SKM-1 treated with dmso at 0.1 percent for 144 hours (cell line): ENCODE measurements around the gene MACC1.
A peak's percentile ranks its signal among the peaks of the same experiment; 100 is the strongest.

Experiments
- DNase-seq: peaks from one replicate; lab custom pipeline; 2025; ENCODE audit not compliant: unreplicated experiment; lab: John Stamatoyannopoulos, UW

MACC1 gene, protein sequence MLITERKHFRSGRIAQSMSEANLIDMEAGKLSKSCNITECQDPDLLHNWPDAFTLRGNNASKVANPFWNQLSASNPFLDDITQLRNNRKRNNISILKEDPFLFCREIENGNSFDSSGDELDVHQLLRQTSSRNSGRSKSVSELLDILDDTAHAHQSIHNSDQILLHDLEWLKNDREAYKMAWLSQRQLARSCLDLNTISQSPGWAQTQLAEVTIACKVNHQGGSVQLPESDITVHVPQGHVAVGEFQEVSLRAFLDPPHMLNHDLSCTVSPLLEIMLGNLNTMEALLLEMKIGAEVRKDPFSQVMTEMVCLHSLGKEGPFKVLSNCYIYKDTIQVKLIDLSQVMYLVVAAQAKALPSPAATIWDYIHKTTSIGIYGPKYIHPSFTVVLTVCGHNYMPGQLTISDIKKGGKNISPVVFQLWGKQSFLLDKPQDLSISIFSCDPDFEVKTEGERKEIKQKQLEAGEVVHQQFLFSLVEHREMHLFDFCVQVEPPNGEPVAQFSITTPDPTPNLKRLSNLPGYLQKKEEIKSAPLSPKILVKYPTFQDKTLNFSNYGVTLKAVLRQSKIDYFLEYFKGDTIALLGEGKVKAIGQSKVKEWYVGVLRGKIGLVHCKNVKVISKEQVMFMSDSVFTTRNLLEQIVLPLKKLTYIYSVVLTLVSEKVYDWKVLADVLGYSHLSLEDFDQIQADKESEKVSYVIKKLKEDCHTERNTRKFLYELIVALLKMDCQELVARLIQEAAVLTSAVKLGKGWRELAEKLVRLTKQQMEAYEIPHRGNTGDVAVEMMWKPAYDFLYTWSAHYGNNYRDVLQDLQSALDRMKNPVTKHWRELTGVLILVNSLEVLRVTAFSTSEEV

DNA sequence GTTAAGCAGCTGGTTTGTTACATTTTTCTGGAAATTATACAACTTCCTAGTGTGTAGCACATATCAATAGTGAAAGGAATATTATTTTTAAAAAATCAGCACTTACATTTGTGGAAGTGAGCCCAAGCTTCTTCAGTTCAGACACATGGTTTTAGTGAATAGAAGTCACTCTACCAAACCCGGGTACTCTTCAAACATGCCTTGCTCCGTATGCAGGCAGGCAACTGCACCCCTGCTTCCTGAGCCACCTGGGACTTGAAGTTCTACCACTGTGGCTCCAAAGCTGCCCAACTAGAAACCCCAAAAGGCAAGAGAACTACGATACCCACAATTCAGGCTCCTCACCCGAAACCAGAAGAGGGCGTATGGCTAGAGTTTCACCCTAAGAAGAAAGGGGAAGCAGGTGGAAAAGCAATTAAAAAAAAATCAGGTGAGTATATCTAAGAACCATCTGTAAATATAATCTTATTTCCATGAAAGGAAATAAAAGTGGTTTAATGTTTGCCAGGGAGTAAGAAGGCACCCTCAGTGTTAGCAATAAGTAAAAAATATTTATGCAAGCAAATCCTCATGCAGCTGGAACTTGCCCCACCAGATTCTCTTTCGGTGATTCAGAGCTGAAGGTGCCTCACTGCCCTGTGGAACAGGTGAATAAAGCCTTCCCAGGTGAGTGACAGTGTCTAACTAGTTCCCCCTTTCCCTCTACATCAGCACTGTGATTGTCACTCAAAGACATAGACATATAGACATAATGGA lies at the start of gene MACC1:
TSS of gene MACC1 (minus strand) at position 192 of the 756 bp plus-strand sequence. CDS start 55,522 bp downstream, outside the sequence.
- peak; percentile 18 for DNase-seq

DNA sequence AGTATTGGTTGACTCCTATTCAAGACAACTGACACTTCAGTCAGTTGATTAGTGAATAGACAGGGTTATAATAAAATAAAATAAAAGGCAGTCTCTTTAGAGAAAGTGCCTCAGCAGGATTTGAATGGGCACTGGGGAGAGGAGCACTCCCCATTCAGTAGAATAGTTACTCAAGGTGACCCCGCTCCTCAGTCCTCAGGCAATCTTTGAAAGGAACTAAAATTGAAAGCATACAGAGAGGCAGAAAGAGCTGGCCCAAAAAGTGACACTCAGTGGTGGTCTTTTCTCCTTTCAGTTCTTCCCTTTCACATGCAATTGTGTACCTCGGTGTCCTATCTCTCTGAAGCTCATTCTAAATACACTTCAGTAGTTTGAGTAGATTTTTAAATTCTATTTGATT lies 47.4 kb upstream of the MACC1 start:
- no peak for DNase-seq

DNA sequence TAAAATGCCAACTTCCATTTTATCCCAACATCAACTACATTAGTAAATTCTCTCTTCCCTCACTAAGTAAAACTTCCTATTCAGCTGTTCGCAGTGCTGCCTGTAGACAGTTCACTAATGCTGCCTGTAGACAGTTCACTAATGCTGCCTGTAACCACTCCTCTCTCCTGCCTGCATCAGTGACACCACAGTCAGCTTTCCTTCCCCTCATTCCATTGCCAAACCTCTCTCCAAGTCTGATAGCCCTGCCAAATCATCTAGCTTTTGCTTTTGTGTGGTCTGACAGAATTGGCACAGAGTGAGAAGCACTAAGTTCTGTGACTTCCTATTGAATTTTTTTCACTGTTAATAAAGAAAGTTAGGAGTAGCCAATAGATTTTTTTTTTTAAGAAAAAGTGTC lies 43.0 kb upstream of the MACC1 start:
- DNase-seq = no peak

DNA sequence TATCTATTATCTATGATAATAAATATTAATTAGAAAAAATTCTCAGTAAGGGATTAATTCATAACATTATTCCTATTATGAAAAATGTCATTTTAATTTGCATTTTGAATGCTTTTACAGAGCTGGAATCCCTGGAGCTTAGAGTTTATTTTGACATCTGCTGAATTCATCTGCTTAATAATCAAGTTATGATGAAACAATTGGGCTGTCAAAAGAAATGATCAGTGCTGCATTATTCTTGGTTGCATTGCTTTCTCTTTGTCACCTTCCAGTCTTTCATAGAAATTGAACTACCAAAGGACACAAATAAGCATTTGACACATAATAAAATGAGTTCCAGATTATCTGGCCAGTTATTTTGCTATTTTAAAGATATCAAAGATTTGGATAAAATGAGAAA lies 40.0 kb upstream of the MACC1 start:
- DNase-seq = no peak

DNA sequence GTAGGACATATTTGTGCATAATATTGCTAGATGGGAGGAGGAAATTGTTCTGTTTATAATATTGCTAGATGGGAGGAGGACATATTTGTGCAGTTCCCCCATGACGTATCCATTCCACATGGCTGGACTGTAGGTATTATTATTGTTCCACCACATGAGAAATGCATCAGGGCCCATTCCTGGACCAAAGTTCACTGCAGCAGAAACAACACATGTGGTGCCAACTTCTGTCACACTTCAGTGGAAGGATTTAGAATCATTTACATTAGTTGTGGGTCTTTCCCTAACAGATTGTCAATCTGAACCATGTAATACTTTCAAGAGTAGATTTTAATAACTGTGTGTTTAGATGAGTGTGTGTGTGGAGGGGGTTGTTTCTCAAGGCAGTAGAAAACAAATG lies 32.7 kb upstream of the MACC1 start:
- no peak for DNase-seq

DNA sequence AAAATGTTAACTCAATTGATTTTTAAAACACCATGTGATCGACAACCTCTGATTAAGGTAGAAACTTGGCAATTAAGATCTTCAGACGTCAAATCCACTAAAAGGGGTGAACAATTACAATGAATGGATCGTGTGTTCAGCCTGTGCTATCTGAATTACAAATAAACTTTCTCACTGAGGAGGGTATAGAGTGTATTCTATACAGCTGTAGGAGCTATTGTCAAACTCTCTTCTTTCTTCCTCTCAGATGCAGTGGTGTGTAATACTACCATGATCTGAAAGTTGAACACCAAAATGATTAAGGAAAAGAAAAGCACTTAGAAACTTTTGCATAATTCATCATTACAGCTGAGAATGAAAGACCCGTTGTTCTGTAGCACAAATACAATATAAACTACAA lies 32.2 kb upstream of the MACC1 start:
- no peak for DNase-seq

DNA sequence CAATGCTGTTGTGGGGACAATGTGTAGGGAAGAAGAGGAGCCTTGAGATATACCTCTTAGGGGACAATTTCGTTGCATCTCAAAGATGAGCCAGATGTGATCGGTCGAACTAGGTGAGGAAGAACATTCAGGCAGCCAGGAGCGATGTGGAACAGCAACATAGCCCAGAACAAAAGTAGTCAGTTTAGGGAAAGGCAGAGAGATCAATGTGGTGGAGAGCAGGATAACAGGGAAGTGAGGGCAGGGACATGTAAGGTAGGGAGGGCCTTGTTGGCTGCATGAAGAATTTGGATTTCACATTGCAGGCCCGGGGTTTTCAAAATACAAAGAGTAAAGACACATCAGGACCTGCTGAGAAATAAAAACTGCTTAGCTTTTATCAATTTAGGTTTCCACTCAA lies 29.1 kb upstream of the MACC1 start:
- DNase-seq = no peak

DNA sequence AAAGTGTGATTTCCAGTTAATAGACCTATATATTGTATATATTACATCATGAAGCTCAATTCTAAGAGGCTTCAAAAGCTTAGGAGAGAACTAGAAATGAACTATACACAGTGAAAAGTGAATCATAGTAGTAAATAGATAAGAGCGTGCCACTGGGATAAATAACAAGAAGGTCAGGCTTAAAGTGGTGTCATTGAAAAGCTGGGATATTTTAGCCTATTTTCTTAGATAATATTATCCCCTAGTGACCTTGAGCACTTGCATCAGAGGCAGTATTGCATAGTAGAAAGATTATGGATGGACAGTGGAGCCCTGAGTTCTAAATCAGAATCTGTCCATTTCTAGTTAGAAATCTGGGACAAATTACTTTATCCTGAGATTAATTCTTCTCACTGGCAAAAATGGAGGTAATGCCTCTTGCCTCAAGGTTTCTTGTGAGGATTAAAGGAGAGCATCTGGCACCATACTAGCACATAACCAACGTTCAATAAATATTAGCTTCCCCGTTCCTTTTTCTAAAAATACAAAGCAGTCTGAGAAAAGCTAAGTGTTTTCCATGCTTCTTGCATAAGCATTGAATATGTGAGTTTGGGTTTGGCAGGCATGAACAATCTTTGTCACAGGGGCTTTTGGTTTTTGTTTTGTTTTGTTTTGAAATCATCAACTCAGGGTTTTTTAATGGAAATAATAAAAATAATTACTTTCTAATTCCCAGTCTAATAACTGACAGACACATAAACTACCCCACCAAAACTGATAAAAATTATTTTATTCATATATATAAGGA lies 27.3 kb upstream of the MACC1 start:
- DNase-seq = no peak

DNA sequence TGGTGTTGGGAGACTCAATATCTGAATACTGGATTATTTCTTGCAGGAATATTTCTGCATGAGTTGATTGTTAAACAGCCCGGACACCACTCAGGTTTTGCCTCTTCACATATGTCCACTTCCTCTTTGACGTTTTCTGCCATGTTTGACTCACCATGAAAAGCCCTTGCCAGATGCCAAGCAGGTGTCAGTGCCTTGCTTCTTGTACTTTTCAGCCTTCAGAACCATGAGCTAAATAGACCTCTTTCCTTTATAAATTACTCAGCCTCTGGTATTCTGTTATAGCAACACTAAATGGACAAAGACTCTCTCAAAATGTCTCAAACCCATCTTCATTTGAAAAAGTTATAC lies 24.7 kb upstream of the MACC1 start:
- no peak for DNase-seq

DNA sequence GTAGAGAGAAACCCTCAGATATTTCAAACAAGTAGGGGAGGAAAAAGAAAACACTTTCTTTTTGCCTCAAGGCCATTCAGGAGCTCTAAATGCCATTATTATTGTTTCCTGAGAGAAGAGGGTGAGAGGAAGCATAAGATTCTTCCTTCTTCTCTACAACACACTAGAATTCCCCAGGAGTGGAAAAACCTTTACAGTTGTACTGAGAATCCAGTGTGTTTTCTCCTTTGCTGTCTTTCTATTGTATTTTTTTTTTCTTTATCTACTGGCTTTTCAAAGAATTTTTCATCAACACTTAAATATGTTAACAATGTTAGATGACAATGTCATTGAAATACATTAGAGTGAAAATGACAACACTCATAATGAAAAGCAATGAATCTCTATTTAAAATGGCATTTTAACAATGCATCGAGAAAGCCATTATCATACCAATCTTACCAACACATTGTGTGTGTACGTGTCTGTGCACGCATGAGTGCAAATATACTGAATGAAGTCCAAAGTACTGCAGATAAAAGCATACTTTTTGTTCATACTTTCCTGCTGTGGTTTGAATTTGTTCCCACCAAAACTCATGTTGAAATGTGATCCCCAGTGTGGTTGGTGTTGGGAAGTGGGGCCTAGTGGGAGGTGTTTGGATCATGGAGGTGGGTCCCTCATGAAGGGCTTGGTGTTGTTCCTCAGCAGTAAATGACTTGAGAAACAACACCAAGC lies 24.2 kb upstream of the MACC1 start:
- DNase-seq = no peak

DNA sequence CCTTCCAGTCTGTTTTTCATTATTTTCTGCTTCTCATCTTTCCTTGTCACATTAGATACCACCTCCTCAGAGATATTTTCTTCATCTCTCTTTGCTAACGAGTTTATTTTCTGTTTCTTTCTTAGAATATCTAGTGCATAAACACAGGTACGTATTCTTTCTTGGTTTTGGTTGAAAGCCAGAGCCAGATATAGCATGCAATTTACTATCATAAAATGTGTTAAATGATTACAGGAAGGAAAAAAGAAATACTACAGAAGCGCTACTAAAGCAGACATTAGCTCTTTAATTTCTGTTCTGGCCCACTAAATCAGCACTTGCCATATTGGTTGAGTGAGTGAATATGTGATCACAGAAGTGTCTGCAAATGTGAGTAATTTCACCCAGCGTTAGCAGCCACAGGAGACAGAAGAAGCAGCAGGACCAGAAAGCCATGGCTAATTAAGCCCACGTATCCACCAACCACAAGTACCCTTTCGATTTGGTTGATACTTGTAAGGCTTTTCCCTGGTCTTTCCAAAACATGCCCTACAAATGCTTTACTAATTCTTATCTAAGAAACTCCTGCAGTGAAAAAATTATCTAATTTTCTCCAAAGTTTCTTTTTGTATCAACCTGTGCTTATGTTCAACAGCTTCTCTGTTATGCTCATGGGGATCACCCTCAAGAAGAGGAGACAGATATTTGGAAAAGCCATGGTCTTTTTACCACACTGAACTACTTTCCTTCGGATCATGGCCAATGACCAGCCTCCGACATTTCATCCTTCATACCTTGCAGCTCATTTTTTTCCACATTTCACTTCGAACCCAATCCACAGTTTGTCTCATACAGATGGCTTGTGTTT lies 23.1 kb upstream of the MACC1 start:
- DNase-seq = no peak

DNA sequence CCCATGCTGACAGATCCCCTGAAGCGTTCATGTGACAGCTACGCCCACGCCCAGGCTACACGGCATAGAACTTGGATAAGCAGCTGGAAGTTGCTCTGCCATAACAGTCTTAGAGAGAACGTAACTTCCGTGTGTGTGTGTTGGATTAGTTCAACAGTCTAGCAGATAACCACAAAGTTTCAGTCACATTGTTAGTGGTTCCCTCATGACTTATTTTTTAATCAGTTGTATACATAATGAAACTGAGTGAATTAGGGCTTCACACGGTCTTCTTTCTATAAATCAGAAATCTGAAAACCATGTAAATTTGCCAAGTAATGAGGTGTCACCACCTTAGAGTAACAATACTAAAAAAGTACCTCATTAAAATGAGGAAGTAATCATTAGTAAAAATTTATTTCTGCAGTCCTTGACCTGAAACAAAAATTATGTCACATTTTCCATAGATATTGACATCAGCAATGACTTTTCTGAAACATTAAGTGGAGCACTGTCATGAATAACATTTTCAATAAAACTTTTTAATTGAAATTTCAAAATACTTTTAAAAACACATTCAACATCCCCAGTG lies 21.7 kb upstream of the MACC1 start:
- no peak for DNase-seq

DNA sequence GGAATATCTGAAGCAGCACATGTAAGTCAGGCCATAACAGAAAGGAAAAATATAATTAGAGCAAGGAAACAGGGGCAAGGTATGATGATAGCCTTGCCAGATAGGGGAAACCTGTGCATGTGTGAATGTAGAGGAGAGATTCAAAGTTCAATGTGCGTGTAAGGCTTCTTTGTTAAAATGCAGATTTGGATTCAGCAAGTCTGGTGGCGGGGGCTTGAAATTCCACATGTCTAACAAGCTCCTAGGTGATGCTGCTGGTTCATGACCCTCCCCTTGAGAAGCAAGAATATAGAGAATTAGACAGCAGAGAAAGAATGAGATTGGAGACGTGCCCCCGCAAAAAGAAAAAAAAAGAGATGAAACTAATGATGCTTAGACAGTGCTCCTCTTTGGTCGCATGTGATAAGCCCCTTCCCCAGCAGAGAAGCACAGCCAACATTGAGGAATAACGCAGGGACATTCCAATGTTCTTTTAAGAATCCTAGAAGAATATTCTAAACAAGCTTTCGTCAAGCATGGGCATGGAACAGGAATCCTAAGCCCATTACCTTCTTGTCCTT lies 21.1 kb upstream of the MACC1 start:
- no peak for DNase-seq

DNA sequence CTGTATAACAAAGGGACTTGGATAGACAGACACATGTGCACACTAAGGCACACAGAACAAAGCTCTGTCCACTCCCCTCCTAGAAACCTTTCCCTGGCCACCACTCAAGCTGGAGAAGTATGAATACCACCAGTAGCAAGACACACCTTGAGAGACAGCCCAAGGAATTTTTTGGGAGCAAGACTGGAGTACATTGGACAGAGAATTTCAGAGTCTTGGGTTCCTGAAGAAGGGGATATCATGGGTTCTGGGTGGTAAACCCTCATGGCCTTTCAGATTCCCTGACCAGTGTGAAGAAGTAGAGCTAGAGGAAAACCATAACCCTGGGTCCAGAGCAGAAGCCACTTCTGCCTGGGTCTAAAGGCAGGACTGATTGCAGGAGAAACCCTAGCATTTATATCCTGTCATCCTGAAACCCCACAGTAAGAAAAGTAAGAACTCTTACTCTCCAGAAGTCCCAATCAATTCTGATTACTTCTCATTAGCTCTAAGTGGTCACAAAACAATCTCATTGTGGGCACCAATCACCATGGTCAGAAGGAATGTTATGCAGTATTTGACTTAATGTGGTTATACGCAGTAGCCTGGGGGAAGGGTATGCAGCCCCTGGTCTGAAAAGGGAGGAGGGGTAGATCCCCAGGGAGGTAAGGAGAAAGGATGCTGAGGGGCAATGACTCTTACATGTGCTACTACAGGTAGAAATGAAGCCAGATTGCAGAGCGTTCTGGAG lies 20.4 kb upstream of the MACC1 start:
- no peak for DNase-seq

DNA sequence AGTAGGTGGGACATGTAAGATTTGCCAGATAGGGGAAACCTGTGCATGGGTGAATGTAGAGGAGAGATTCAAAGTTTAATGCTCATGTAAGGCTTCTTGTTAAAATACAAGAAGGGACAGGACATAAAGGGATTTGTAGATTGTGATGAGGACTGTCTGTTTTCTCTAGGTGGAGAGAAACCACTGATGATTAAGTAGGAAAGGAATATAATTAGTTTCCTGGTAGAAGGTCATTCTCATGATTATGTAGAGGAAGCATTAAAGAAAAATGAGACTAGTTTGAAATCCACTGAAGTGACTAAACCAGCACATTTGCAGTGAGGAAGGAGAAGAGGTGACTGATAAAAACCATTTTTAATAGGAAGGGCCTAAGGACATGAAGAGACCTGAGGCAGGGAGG lies 19.6 kb upstream of the MACC1 start:
- DNase-seq = no peak

DNA sequence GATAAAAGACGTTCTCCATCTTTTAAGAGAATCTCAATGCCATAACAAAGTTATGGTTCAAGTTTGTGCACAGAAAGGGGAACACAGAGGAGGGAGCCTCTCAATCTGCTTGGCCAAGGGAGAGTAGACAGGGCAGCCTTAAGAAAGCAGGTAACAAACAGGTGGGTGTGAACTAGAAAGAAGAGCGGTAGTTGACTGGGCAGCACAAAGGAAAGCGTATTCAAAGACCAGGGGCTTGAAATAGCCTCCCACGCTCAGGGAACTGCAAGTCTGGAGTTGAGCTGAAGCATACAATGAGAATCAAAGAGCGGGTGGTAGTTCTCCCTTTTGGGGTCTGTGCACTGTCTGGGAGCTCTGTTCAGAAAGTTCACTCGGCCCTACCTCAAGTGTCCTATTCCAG lies 18.9 kb upstream of the MACC1 start:
- DNase-seq = no peak

DNA sequence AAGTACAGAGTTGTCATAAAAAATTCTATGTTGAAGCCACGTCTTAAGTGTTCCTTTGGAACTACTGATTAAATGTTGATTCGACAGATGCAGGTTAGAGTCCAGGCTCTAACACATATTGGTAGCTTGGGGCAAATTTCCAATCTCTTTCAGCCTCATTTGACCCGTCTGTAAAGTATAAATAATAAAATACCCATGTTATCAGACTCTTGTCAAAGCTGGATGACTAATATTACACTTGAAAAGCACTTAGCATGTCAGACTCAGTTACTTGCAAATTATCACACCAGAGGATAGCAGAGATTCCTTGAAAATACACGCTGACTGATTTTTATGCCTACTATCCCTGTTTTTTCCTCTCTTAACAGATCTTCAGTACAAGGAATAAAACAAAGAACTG lies 18.1 kb upstream of the MACC1 start:
- DNase-seq = no peak

DNA sequence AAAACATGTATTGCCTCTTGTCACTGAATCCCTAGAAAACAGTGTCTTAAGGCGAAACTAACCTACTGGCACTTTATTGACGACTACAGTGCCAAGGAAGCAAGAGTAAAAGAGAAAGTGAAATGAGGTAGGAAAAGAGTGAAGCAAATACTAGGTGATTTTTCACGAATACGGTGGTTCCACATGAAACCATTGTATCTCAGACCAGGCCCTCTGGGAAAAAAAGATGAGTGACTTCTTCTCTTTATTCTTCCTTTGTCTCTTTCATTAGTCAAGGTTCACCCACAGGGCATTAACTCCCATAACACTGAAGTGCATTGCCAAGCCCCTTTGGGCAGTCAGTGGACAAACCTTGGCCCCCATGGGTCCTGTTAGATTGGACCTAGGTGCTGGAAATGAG lies 16.2 kb upstream of the MACC1 start:
- no peak for DNase-seq
